Frontal cortex (tissue), 4 donors: ENCODE data around the gene RBM19. TPM values are rescaled to one million over a fixed set of nuclear protein-coding genes. Genes with fewer than 3 reads are reported as not detected.

Source experiments
- DNase-seq, 2 donors: peaks; one replicate each; pipeline ENCODE4 v3.0.0; 2012; ENCODE audit warnings: low spot score in 2 of 2
- FAIRE-seq: peaks from 2 replicates; lab custom pipeline; 2012; peaks lifted over from hg19 to GRCh38; lab: Jason Lieb, UNC
- small RNA-seq: library from RNA; depleted of rRNA; stranded (forward); fragments of <200 nt; gene quantifications from one replicate; pipeline ENCODE3, GENCODE V24; 2014
- total RNA-seq: library from RNA; depleted of rRNA; stranded (reverse); fragments of >200 nt; gene quantifications from one replicate; pipeline ENCODE4 v1.2.3, GENCODE V29; 2014
- donor health status: control.
- donor health status: control.
- donor health status: control.

The RBM19 gene
- total RNA-seq, 1 donor from 2014 or later: 14.7 TPM

DNA sequence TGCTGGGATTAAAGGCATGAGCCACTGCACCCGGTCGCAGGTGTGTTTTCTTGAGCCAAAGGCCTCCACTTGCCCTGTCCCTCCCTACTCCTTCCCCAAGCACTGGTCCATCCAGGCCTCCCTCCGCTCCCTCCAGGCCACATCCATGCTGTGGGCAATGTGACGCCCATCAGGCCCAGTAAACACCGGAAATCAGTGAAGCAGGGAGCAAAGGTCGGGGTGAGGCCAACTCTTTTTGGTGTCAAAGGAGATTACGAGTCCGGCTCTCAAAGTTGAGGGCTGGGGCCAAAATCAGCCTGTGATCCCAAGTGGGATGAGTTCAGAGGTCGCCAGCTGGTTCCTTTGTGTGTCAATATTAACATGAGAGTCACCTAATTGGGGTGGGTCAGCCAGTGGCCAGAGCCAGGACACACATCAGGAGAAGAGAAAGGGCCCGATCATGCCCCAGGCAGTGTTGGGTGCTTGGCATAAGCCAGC lies 195.7 kb downstream of the RBM19 start:
- FAIRE-seq: no peak
- DNase-seq: no peak

DNA sequence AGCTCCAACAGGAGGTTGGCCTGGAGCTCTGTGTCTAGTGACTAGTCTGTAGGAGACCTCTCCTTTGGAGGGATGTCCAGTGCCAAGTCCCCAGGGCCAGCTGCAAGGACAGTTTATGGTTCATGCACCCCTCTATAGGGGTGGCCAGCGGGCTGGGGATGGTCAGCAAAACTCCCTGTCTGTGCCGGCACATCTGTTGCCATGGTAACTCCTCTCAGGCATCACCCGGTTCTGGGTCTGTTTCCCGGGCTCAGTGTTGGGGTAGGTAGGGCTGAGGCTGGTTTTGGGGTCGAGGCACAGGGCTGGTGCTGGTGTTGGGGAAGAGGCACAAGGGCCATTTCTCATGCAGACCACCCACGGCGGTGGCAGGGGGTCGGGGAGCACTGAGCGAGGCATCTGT lies 196.8 kb downstream of the RBM19 start:
- DNase-seq: peak in 1 of 2 donors; percentile 30
- FAIRE-seq: no peak

DNA sequence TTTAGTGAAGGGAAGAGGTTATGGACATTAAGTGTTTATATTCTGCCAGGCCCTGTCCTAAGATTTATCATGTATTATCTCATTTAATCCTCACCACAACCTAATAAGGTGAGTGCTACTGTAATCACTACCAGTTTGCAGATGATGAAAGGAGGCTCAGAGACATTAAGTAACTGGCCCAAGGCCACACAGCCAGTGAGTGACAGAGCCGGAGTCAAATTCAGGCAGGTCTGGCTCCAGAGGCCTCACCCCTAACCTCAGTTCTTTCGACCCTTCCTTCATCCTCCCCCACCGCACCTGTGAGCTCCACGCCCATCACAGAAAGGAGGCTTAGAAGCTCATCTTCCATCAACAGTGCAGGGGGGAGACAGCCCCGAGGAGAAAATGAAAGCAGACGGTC lies 197.3 kb downstream of the RBM19 start:
- FAIRE-seq (no peak), DNase-seq (no peak)

DNA sequence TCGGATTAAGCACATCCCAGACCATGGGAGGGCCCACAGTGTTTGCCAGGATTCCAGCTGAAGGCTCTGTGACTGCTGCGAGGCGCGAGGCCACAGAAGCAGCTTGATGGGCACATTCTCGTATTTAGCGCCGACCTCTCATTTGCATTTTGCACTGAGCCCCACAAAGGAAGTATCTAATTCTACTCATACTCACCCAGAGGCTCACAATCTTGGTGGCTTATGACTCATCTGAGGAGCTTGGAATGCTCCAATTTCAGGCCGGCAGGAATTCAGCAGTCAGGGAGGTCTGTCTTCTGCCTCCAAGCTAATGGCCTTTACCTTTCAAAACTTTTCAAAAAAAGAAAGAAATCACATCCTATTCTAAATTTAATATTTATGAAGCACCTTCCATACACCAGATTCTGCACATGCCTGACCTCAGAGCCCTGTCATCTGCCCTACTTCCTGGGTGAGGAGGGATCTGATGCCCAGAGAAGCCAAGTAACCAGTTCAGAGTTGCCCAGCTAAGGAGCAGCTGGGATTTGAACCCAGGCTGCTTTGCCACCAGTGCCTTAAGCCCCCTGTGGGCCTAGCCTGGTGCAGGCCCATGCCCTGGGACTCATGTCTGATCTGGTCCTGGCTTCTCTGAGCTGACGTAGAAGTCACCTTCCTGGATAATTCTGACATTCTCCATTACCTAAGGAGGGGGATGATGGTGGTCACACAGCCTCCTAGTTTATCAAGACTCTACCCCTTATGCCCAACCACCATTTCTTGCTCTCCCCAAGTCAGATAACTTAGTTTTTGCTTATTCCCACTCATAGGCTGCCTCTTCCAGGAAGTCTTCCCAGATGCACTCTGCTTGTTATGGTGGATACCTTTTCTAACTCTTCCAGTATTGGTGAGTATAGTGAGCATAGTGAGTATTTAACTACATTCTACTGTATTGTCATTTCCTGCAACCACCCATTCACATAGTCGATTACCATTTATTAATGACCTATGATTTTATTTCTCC lies 198.9 kb downstream of the RBM19 start:
- peak in 1 of 2 donors; percentile 54 for DNase-seq

More for the DNA sequence above, 198.9 kb downstream of the RBM19 start:
- FAIRE-seq: no peak

Small RNAs within 50 kb of the gene (small RNA-seq; reads per million reads assigned to genes)
- gene DYNLL1P4: not detected
